AG04449 (cell line): ENCODE measurements around the gene RNF149.

Experiments
- CTCF ChIA-PET: fragments of 350-600 bp; formaldehyde crosslinking; extraction: SDS; loops from one replicate; lab custom pipeline; 2021; ENCODE audit warnings: antibody characterized with exemption; lab: Yijun Ruan, JAX
- POLR2A ChIA-PET: fragments of 400-600, 350-600 bp; formaldehyde crosslinking; extraction: SDS; loops from one replicate; lab custom pipeline; 2020; ENCODE audit warnings: antibody characterized with exemption, inconsistent platforms; lab: Yijun Ruan, JAX
- DNase-seq: peaks from one replicate; pipeline ENCODE4 v3.0.0-alpha.2; 2010; ENCODE audit warnings: low read depth, low spot score
- H3K4me3 ChIP-seq: 2 replicates; pipeline ENCODE4 v1.5.1; 2011; ENCODE audit warnings: low read depth, mild to moderate bottlenecking, control low read depth, low read length
- TF ChIP-seq, protein P1 (sequence below): IDR thresholded peaks from one replicate; pipeline ENCODE4 v1.5.1; 2011; ENCODE audit warnings: mild to moderate bottlenecking, moderate library complexity, low read length, control low read depth, inconsistent platforms; ENCODE audit not compliant: insufficient read depth; ENCODE audit errors: missing control alignments

RNF149 gene

GRCh38 chr2:101264360-101264939, 44.1 kb downstream of the RNF149 start:
- H3K4me3 ChIP-seq = no peak overlapping the region
- TF ChIP-seq, protein P1, sequence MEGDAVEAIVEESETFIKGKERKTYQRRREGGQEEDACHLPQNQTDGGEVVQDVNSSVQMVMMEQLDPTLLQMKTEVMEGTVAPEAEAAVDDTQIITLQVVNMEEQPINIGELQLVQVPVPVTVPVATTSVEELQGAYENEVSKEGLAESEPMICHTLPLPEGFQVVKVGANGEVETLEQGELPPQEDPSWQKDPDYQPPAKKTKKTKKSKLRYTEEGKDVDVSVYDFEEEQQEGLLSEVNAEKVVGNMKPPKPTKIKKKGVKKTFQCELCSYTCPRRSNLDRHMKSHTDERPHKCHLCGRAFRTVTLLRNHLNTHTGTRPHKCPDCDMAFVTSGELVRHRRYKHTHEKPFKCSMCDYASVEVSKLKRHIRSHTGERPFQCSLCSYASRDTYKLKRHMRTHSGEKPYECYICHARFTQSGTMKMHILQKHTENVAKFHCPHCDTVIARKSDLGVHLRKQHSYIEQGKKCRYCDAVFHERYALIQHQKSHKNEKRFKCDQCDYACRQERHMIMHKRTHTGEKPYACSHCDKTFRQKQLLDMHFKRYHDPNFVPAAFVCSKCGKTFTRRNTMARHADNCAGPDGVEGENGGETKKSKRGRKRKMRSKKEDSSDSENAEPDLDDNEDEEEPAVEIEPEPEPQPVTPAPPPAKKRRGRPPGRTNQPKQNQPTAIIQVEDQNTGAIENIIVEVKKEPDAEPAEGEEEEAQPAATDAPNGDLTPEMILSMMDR = no peak
- ChIA-PET POLR2A (no interaction called here), CTCF (no interaction called here)
- DNase-seq = no peak

DNA sequence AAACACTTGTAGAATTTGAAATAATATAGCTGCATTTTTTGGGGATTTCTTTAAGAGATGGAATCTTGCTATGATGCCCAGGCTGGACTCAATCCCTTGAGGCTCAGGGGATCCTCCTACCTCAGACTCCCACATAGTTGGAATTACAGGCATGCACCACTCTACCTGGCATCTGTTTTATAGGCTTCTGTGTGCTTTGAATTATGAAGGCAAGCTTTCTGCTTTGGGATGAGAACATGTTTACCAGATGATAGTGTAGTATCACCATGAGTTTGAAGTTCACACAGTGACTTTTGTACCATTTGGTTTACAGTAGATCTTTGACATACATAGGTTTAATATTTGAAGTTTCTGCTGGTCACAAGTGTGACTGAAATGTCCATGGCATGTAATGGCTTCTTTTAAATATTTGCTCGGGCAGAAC, 45.1 kb downstream of the RNF149 start:
- DNase-seq = no peak
- TF ChIP-seq, protein P1 = no peak
- H3K4me3 ChIP-seq = no peak overlapping the region
- CTCF ChIA-PET = interaction anchor here (1.5 kb wide), 1 partner anchor 10 kb away, joined by 3 read pairs; no protein-coding TSS in a partner anchor
- POLR2A ChIA-PET = no interaction called here

- DNase-seq = no peak
- ChIA-PET POLR2A (no interaction called here), CTCF (interaction anchor here (1.5 kb wide), 1 partner anchor 9 kb away, joined by 3 read pairs; no protein-coding TSS in a partner anchor)
- TF ChIP-seq, protein P1 = no peak
- H3K4me3 ChIP-seq = no peak overlapping the region
Measured at GRCh38 chr2:101262142-101262541, 46.4 kb downstream of the RNF149 start.

DNA sequence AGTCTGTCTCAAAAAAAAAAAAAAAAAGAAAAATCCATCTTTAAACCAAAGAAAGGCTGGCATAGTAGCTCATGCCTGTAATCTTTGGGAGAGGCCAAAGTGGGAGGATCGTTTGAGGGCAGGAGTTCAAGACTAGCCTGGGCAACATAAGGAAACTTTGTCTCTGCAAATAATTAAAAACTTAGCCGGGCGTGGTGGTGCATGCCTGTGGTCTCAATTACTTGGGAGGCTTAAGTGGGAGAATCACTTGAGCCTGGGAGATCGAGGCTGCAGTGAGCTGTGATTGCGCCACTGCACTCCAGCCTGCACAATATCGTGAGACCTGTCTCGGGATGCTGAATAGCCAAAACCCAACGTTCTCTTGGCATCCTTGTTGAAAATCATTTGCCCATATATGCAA, 49.7 kb downstream of the RNF149 start:
- POLR2A ChIA-PET = no interaction called here

DNA sequence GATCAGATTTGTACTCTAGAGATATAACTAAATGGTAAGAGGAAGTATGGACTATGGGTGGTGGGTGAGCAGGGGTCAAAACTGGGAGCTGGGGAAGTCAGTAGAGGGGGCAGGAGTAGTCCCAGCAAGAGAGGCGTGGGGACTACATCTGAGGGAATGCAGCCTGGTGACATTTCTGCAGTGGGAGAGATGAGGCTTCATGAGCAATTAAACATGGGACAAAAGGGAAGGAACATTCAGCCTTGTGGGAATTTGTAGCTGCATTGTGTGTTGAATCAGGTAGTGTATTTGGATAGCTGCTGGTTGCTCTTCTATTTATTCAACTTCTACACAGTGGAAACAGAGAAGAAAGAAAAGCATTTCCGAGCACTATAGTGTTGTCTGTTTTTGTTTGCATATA, 52.2 kb downstream of the RNF149 start:
- ChIA-PET CTCF (no interaction called here), POLR2A (interaction anchor here (0.8 kb wide), 1 partner anchor 39 kb away, joined by 3 read pairs; no protein-coding TSS in a partner anchor)
- no peak for DNase-seq
- TF ChIP-seq, protein P1 = no peak
- no peak overlapping the region for H3K4me3 ChIP-seq

More for the DNA sequence above, 49.7 kb downstream of the RNF149 start:
- no peak for DNase-seq
- no peak overlapping the region for H3K4me3 ChIP-seq
- CTCF ChIA-PET = interaction anchor here (0.9 kb wide), 1 partner anchor 57 kb away, joined by 3 read pairs; no protein-coding TSS in a partner anchor
- TF ChIP-seq, protein P1 = no peak

DNA sequence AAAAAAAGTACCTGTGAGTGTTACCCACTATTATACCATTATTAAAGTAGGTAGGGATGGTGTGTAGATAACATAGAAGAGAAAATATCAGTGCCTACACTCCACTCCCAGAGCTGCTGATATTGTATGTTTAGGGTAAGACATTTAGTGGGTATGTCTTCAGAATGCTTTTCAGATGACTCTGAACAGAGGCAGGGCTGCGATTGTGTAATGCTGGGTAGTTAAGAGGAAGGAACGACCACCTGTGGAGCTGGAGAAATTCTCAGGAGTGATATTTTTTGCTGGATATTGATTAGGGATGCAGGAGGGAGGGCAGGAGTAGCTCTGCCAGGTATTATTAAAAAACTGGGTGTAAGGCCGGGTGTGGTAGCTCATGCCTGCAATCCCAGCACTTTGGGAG, 53.0 kb downstream of the RNF149 start:
- DNase-seq = no peak
- ChIA-PET CTCF (no interaction called here), POLR2A (interaction anchor here (0.8 kb wide), 1 partner anchor 40 kb away, joined by 3 read pairs; no protein-coding TSS in a partner anchor)
- no peak overlapping the region for H3K4me3 ChIP-seq
- TF ChIP-seq, protein P1 = no peak
